HepG2 (cell line): ENCODE data around the gene LYPLA2. TPM values are rescaled to one million over a fixed set of nuclear protein-coding genes. Genes with fewer than 3 reads are reported as not detected.

Source experiments
- ATF4 ChIP-seq, 2 experiments: fragments of 450-650 bp in 1 of 2; sonication (generic) in 1 of 2; formaldehyde crosslinking; IDR thresholded peaks; 2 replicates each; pipeline versions ENCODE4 v1.5.0 to v1.8.0; 2020 to 2022; ENCODE audit warnings: mild to moderate bottlenecking in 1 of 2, missing genetic modification reagents in 1 of 2
- EEA1 ChIP-seq: sonication (generic); formaldehyde crosslinking; IDR thresholded peaks from 2 replicates; pipeline ENCODE4 v1.5.1; 2020; ENCODE audit warnings: mild to moderate bottlenecking, missing genetic modification reagents, borderline replicate concordance
- ESRRA ChIP-seq: sonication (generic); formaldehyde crosslinking; IDR thresholded peaks from 2 replicates; pipeline ENCODE4 v1.5.1; 2020; ENCODE audit warnings: mild to moderate bottlenecking, low read depth, missing genetic modification reagents
- FOXK1 ChIP-seq: sonication (generic); formaldehyde crosslinking; IDR thresholded peaks from 2 replicates; pipeline ENCODE4 v1.4.0; 2020; ENCODE audit warnings: low read depth, missing genetic modification reagents, borderline replicate concordance
- GFI1 ChIP-seq: sonication (generic); formaldehyde crosslinking; IDR thresholded peaks from 2 replicates; pipeline ENCODE4 v1.5.0; 2020; ENCODE audit warnings: missing genetic modification reagents, mild to moderate bottlenecking, borderline replicate concordance
- HNF4G ChIP-seq, 2 experiments: sonication (generic) in 1 of 2; formaldehyde crosslinking in 1 of 2; IDR thresholded peaks; 2 replicates each; pipeline versions ENCODE4 v1.4.0 to v1.6.1; 2011 to 2020; ENCODE audit warnings: borderline replicate concordance in 2 of 2, low read depth in 2 of 2, mild to moderate bottlenecking in 2 of 2, low read length in 1 of 2, missing genetic modification reagents in 1 of 2, moderate library complexity in 1 of 2
- KDM1A ChIP-seq: IDR thresholded peaks from 2 replicates; pipeline ENCODE4 v1.6.1; 2016; ENCODE audit warnings: missing compliant biosample characterization
- LRRFIP1 ChIP-seq: sonication (generic); formaldehyde crosslinking; conservative IDR thresholded peaks from 2 replicates; pipeline ENCODE4 v1.4.0; 2020; ENCODE audit warnings: missing genetic modification reagents
- STAG1 ChIP-seq: sonication (generic); formaldehyde crosslinking; IDR thresholded peaks from 2 replicates; pipeline ENCODE4 v1.4.0; 2020; ENCODE audit warnings: missing genetic modification reagents
- TBP ChIP-seq: sonication (generic); formaldehyde crosslinking; IDR thresholded peaks from 2 replicates; pipeline ENCODE4 v1.5.0; 2020; ENCODE audit warnings: missing genetic modification reagents
- TGIF2 ChIP-seq: IDR thresholded peaks from 2 replicates; pipeline ENCODE4 v1.6.1; 2016; ENCODE audit warnings: control low read depth, missing compliant biosample characterization
- TSC22D2 ChIP-seq: sonication (generic); formaldehyde crosslinking; IDR thresholded peaks from 2 replicates; pipeline ENCODE4 v1.5.1; 2020; ENCODE audit warnings: missing genetic modification reagents, mild to moderate bottlenecking, borderline replicate concordance
- ZFP36L1 ChIP-seq: sonication (generic); formaldehyde crosslinking; IDR thresholded peaks from 2 replicates; pipeline ENCODE4 v1.8.0; 2022; ENCODE audit warnings: mild to moderate bottlenecking, missing genetic modification reagents, moderate library complexity
- ZNF430 ChIP-seq: sonication (generic); formaldehyde crosslinking; IDR thresholded peaks from 2 replicates; pipeline ENCODE4 v1.9.0; 2021; ENCODE audit warnings: mild to moderate bottlenecking, missing genetic modification reagents
- ZNF576 ChIP-seq: sonication (generic); formaldehyde crosslinking; IDR thresholded peaks from 2 replicates; pipeline ENCODE4 v1.4.0; 2020; ENCODE audit warnings: mild to moderate bottlenecking, missing genetic modification reagents
- ZSCAN12 ChIP-seq: sonication (generic); formaldehyde crosslinking; IDR thresholded peaks from 2 replicates; pipeline ENCODE4 v1.9.0; 2021; ENCODE audit warnings: mild to moderate bottlenecking, missing genetic modification reagents
- ZSCAN31 ChIP-seq: sonication (generic); formaldehyde crosslinking; IDR thresholded peaks from 2 replicates; pipeline ENCODE4 v1.5.0; 2020; ENCODE audit warnings: low read depth, mild to moderate bottlenecking, missing genetic modification reagents
- polyA plus RNA-seq, 8 experiments: library from polyadenylated mRNA; depleted of rRNA in 3 of 8; stranded (reverse) in 7 of 8; unstranded in 1 of 8; fragments of >200 nt; fragmentation: Illumina TruSeq in 4 of 8; extraction: Trizol in 4 of 8; gene quantifications; 2 replicates each; pipeline versions ENCODE4 v1.2.1 to v1.2.3, GENCODE V29; 2011 to 2016; ENCODE audit warnings: low read depth in 4 of 8, missing spikeins in 1 of 8, mixed read lengths in 1 of 8; ENCODE audit not compliant: insufficient read depth in 1 of 8
- total RNA-seq, 5 experiments: library from RNA; depleted of rRNA; stranded (reverse); fragments of >200 nt; fragmentation: Illumina TruSeq; extraction: Trizol; gene quantifications; 2 replicates each; pipeline ENCODE4 v1.2.3, GENCODE V29; 2016; ENCODE audit warnings: low read depth in 1 of 5
- TF ChIP-seq, protein P1 (sequence below): sonication (generic); formaldehyde crosslinking; conservative IDR thresholded peaks from 2 replicates; pipeline ENCODE4 v1.8.0; 2022; ENCODE audit warnings: mild to moderate bottlenecking, moderate library complexity, missing genetic modification reagents
- TF ChIP-seq, protein P2 (sequence below): sonication (generic); formaldehyde crosslinking; IDR thresholded peaks from 2 replicates; pipeline ENCODE4 v1.4.0; 2020; ENCODE audit warnings: missing genetic modification reagents, low read depth, mild to moderate bottlenecking, borderline replicate concordance
- TF ChIP-seq, protein P3 (sequence below): sonication (generic); formaldehyde crosslinking; IDR thresholded peaks from 2 replicates; pipeline ENCODE4 v1.5.0; 2020; ENCODE audit warnings: missing genetic modification reagents

The LYPLA2 gene
- total and polyA plus RNA-seq, 2 of the 13 experiments (the other 11 are each of a cell fraction or from before 2014, with no cell fraction given): 72.1 to 73.2 TPM

GRCh38 chr1:23777979-23778814 lies 12.7 kb upstream of the LYPLA2 start, which contains the start of gene PITHD1 (continued):
- TF ChIP-seq, protein P1, sequence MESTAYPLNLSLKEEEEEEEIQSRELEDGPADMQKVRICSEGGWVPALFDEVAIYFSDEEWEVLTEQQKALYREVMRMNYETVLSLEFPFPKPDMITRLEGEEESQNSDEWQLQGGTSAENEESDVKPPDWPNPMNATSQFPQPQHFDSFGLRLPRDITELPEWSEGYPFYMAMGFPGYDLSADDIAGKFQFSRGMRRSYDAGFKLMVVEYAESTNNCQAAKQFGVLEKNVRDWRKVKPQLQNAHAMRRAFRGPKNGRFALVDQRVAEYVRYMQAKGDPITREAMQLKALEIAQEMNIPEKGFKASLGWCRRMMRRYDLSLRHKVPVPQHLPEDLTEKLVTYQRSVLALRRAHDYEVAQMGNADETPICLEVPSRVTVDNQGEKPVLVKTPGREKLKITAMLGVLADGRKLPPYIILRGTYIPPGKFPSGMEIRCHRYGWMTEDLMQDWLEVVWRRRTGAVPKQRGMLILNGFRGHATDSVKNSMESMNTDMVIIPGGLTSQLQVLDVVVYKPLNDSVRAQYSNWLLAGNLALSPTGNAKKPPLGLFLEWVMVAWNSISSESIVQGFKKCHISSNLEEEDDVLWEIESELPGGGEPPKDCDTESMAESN (CRISPR knock-in tag): peak; percentile 45; the same call in 1 of the 2 replicates
- TF ChIP-seq ESRRA (CRISPR knock-in tag): peak; percentile 63; the same call in 1 of the 2 replicates
- TF ChIP-seq LRRFIP1 (CRISPR knock-in tag): no peak
- 0 out of 2 replicates have a peak, but pooled peaks have one; percentile 12 for TF ChIP-seq GFI1 (CRISPR knock-in tag)
- peak; percentile 93 for TF ChIP-seq EEA1
- peak; percentile 21; the same call in 1 of the 2 replicates for TF ChIP-seq STAG1 (CRISPR knock-in tag)
- TF ChIP-seq ZNF576 (CRISPR knock-in tag): 0 out of 2 replicates have a peak, but pooled peaks have one; percentile 42
- peak; percentile 79 for TF ChIP-seq ZFP36L1 (CRISPR knock-in tag)
- TF ChIP-seq FOXK1: peak; percentile 47; the same call in 1 of the 2 replicates
- TF ChIP-seq KDM1A (CRISPR knock-in tag): 0 out of 2 replicates have a peak, but pooled peaks have one; percentile 62
- no peak for TF ChIP-seq TBP (CRISPR knock-in tag)
- 0 out of 2 replicates have a peak, but pooled peaks have one; percentile 44 for TF ChIP-seq ZSCAN12 (CRISPR knock-in tag)
- peak; percentile 56; the same call in 1 of the 2 replicates for TF ChIP-seq TGIF2
- TF ChIP-seq, protein P2, sequence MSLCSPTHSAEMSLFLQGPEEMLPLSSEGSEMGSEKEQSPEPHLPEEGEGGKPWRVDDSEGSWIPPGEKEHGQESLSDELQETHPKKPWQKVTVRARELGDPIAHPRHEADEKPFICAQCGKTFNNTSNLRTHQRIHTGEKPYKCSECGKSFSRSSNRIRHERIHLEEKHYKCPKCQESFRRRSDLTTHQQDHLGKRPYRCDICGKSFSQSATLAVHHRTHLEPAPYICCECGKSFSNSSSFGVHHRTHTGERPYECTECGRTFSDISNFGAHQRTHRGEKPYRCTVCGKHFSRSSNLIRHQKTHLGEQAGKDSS (CRISPR knock-in tag): peak; percentile 80; the same call in 1 of the 2 replicates
- TF ChIP-seq ZSCAN31: peak; percentile 83
- TF ChIP-seq, protein P3, sequence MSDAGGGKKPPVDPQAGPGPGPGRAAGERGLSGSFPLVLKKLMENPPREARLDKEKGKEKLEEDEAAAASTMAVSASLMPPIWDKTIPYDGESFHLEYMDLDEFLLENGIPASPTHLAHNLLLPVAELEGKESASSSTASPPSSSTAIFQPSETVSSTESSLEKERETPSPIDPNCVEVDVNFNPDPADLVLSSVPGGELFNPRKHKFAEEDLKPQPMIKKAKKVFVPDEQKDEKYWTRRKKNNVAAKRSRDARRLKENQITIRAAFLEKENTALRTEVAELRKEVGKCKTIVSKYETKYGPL (CRISPR knock-in tag): no peak; the same call in 1 of the 2 replicates
- peak; percentile 60; the same call in 1 of the 2 replicates for TF ChIP-seq TSC22D2 (CRISPR knock-in tag)
- TF ChIP-seq ATF4 (CRISPR knock-in tag; IDR thresholded peaks at IDR 0.05): peak in 1 of 2 experiments; percentile 37; a peak in 1 of 4 replicates
- TF ChIP-seq HNF4G (IDR thresholded peaks at IDR 0.05; ENCODE audit: borderline replicate concordance, low read depth, low read length): peak; percentile 23; the same call in 1 of the 2 replicates
- no peak for TF ChIP-seq HNF4G (CRISPR knock-in tag; IDR thresholded peaks at IDR 0.05; ENCODE audit: borderline replicate concordance, low read depth)
- peak; percentile 50; the same call in 1 of the 2 replicates for TF ChIP-seq ZNF430 (CRISPR knock-in tag)
